Embryonic facial prominence (tissue), 1 donor: ENCODE results near the gene SPI1.

Source experiments
- DNase-seq: peaks from one replicate; pipeline ENCODE4 v3.0.0-alpha.2; 2016; ENCODE audit errors: extremely low spot score

SPI1 gene

GRCh38 chr11:47378010-47378835 is at the start of gene SPI1:
SPI1 (minus strand) TSS chr11:47378547; CDS start chr11:47378353, 194 bp downstream.
- DNase-seq, result no peak

- DNase-seq, result peak; percentile 92
These were observed 48.0 kb upstream of the SPI1 start, which contains the start of gene PSMC3 for GRCh38 chr11:47426062-47426956. PSMC3 (minus strand) TSS chr11:47426439; CDS start chr11:47426279, 160 bp downstream.

- no peak for DNase-seq
These were observed 47.3 kb upstream of the SPI1 start for GRCh38 chr11:47425611-47426010.

- no peak for DNase-seq
These were observed 40.3 kb upstream of the SPI1 start for GRCh38 chr11:47418454-47419259.

GRCh38 chr11:47417712-47418111 is 39.4 kb upstream of the SPI1 start:
- DNase-seq, result no peak

- DNase-seq, result no peak
These were observed 37.7 kb upstream of the SPI1 start for GRCh38 chr11:47415949-47416472.

- no peak for DNase-seq
These were observed 36.9 kb upstream of the SPI1 start for GRCh38 chr11:47415091-47415854.

GRCh38 chr11:47414685-47415070 is 36.3 kb upstream of the SPI1 start:
- DNase-seq, result no peak

GRCh38 chr11:47413908-47414684 is 35.7 kb upstream of the SPI1 start:
- no peak for DNase-seq

- DNase-seq, result no peak
These were observed 35.0 kb upstream of the SPI1 start for GRCh38 chr11:47413351-47413750.

GRCh38 chr11:47411884-47412746 is 33.8 kb upstream of the SPI1 start:
- DNase-seq, result no peak

GRCh38 chr11:47410370-47411264 is 32.3 kb upstream of the SPI1 start:
- no peak for DNase-seq

GRCh38 chr11:47409440-47410369 is 31.4 kb upstream of the SPI1 start:
- DNase-seq, result no peak

GRCh38 chr11:47408598-47409439 is 30.5 kb upstream of the SPI1 start:
- no peak for DNase-seq

GRCh38 chr11:47407746-47408590 is 29.6 kb upstream of the SPI1 start, which contains the start of gene SLC39A13:
SLC39A13 (plus strand) TSS chr11:47408590; CDS start chr11:47410095, 1,505 bp downstream.
- peak; percentile 85 for DNase-seq
